Mammary epithelial cell (primary cell): ENCODE results near the gene PROC.

ENCODE experiments used
- EZH2 ChIP-seq: IDR thresholded peaks from 2 replicates; pipeline ENCODE4 v1.6.1; 2012; ENCODE audit warnings: low read length, inconsistent platforms, borderline replicate concordance
- TF ChIP-seq, protein P1 (sequence below), 2 donors: IDR thresholded peaks in 1 of 2; conservative IDR thresholded peaks in 1 of 2; 2 replicates each; pipeline ENCODE4 v1.5.1; 2011 to 2012; ENCODE audit warnings: inconsistent platforms in 2 of 2, low read length in 2 of 2, mild to moderate bottlenecking in 2 of 2, control low read depth in 1 of 2, low read depth in 1 of 2; ENCODE audit not compliant: insufficient read depth in 1 of 2; ENCODE audit errors: extremely low read depth in 1 of 2

DNA sequence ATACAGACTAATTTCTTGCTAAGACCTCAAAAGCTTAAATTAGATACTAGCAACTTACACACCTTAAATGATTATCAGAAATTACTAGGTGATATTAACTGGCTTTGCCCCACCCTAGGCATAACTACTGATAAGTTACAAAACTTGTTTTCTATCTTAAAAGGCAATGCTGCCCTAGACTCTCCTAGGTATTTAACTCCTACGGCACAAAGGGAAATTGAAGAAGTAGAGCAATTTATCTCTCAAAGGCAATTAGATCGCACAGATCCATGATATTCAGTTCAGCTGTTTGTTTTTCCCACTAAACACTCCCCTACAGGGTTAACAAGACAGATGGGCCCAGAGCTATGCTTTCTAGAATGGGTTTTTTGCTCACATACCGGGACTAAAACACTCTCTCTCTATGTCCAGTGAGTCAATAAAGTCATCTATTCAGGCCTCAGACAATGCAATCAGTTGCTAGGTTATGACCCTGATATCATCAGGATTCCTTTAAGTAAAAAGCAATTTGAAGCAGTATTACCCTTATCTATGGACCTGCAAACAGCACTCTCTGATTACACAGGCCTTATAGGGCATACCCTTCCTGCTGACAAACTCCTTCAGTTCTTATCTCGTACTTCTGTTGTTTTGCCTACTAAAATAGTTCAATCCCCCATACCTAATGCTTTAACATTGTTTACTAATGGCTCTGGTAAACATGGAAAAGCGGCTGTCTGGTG is 44.7 kb upstream of the PROC start:
- TF ChIP-seq, protein P1, sequence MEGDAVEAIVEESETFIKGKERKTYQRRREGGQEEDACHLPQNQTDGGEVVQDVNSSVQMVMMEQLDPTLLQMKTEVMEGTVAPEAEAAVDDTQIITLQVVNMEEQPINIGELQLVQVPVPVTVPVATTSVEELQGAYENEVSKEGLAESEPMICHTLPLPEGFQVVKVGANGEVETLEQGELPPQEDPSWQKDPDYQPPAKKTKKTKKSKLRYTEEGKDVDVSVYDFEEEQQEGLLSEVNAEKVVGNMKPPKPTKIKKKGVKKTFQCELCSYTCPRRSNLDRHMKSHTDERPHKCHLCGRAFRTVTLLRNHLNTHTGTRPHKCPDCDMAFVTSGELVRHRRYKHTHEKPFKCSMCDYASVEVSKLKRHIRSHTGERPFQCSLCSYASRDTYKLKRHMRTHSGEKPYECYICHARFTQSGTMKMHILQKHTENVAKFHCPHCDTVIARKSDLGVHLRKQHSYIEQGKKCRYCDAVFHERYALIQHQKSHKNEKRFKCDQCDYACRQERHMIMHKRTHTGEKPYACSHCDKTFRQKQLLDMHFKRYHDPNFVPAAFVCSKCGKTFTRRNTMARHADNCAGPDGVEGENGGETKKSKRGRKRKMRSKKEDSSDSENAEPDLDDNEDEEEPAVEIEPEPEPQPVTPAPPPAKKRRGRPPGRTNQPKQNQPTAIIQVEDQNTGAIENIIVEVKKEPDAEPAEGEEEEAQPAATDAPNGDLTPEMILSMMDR (conservative IDR thresholded peaks at IDR 0.05 in 1 of 2, IDR thresholded peaks at IDR 0.05 in 1 of 2; ENCODE audit: extremely low read depth in 1 of 2, insufficient read depth in 1 of 2, low read depth in 1 of 2, low read length in 2 of 2) = no peak
- no peak for TF ChIP-seq EZH2
